HL-60/S4 treated with retinoic acid at 250 ng/mL for 4 days and 3 days (cell line): ENCODE results near the gene SVIL.
"Not testable (repeated sequence)": the region's sequence is repeated elsewhere in the genome, so short reads cannot be mapped to it uniquely, and the experiment has no call there.

ENCODE experiments used
- in situ Hi-C: fragments of 300-500 bp; cut with MboI; formaldehyde crosslinking; loops from 2 replicates; pipeline ENCODE4 v1.7.0; 2022; ENCODE audit warnings: low sequenced_read_pairs

The SVIL gene

DNA sequence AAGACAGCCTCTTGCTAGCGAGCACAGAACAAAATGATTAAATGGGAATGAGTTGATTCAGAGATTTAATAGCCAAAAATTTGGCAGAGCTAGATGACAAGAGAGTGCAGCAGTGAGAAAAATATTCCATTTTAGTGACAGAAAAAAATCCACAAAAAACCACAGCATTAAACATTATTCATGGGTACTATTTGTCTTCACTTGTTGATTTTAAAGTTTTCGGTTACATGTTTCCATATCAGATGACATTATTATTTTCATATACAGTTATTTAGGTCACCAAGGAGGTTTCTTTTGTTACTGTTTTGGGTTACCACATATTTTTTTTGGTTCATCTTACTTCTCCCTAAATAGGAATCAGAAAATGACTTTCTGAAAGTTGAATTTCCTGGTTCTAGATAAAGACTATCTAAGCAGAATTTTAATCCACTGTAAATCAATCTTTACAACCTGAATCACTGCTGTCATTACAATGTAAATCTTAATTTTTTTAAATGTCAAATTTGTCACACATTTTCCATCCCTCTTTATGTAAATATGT, 87.9 kb downstream of the SVIL start:
- in situ Hi-C loops = no loop called here

GRCh38 chr10:29545122-29545521, 89.6 kb downstream of the SVIL start:
- in situ Hi-C loops = no loop called here

GRCh38 chr10:29543715-29544114, 91.1 kb downstream of the SVIL start:
- in situ Hi-C loops = no loop called here

GRCh38 chr10:29542723-29543122, 92.0 kb downstream of the SVIL start:
- in situ Hi-C loops = no loop called here

DNA sequence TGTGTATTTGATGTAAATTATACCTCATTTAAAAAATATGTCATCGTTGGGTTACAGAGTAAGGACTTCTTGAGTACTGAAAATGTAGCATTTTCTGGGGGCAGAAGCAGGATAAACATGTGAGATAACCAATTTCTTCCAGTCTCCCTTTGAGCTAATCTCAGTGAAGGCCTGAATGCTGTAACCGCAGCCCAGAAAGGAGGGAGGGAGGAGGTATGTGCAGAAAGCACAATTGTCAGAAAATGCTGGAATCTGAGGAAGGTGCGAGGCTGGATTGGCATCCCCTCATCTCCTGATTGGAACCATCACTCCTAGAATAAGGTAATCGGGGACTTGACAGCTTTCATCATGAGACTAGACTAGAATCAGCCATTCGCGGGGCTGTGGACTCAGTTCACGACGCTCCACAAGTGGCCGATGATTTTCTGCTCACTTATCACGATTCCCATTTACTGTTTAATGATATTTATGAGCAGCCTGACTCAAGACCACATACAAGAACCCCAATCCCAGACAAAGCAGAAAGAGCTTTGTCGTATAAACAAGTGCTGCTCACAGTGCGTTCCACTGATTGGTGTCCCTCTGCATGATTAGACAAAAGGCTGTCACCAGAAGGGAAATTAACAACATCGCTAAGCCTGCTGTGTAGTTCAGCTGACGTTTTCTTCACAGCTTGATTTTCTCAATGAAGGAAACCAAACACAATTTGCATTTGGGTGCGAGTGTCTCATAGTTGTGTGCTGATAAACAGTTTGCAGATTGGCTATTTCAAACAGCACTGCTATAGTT, 93.2 kb downstream of the SVIL start:
- in situ Hi-C loops = no loop called here

DNA sequence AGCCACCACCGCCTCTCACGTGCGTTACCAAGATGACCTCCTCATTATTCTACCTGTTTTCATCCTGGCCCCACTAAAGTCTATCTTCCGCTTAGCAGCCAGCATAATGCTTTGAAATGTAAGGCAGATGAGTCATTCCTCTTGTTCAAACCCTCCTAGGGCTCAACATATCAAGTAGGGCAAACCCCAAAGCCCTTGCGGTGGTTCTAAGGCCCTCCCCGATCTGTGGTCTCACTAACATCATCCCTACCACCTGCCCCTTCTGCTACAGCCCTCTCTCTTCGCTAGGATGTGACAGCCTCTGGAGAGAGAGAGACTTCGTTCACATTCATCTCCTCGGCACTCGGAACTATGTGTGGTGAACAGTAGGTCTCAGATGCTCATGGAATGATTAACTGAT, 94.8 kb downstream of the SVIL start:
- in situ Hi-C loops = no loop called here

DNA sequence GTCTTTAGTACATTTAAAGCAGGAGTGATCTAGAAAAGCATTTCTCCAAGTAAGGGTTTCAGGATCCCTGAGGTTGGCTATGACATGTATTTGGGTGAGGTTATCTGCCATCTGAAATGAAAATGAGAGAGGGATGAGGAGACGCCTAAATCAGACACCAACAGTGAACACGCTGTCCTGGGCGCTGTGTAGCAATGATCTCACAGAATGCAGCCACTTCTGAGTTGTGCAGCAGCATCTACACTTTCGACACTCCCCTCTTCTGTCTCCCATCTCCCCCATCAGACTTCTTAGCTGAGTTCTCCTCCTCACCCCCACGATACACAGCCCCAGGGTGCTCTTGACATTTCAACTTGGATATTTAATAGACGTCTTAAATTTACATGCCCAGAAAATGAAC, 95.4 kb downstream of the SVIL start:
- in situ Hi-C loops = no loop called here

DNA sequence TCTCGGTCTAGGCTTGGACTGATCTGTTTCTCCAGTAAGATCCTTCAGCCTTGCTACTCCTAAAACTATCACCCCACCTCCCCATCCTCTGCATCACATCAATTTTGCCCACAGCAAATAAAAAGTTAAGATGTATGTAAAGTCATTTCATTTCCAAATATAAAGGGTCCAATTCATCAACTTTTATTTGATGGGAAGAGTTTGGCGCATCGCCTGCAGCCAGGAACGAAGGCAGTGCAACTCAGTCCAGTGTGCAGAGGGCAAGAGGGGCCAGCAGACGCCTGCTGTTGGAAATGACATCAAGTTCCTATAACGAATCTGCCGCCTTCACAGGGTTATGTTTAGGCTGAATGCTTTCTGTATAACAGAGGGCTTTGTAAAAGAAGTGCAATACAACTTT, 97.0 kb downstream of the SVIL start:
- in situ Hi-C loops = no loop called here

GRCh38 chr10:29536691-29537090, 98.1 kb downstream of the SVIL start:
- in situ Hi-C loops = not testable (repeated sequence)

DNA sequence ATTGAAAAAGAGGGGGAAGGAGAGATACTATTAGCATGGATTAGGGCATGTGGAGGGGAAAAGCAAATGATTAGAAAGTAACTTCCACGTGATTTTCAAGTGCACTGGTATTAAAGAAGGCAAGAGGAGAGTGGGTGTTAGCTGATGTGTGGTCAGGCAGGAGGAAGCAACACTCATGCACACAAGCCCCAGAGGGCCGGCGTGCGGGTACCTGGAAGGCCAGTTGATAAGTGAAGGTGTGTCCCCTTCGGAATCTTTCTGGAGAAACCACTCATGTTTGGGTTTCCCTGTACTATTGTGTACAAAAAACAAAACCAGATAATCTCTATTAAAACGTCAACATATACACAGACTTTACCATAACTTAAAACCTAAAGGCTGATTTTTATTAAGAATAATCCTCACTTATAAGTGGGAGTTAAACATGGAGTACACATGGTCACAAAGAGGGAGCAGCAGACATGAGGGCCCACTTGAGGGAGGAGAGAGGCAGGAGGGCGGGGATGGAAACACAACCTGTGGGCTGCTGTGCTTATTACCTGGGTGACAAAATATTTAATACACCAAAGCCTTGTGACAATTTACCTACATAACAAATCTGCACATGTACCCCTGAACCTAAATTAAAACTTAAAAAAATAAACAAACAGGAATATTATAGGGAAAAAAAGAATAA, 98.9 kb downstream of the SVIL start:
- in situ Hi-C loops = no loop called here

- in situ Hi-C loops = no loop called here
Measured at GRCh38 chr10:29535012-29535777, 99.6 kb downstream of the SVIL start.

DNA sequence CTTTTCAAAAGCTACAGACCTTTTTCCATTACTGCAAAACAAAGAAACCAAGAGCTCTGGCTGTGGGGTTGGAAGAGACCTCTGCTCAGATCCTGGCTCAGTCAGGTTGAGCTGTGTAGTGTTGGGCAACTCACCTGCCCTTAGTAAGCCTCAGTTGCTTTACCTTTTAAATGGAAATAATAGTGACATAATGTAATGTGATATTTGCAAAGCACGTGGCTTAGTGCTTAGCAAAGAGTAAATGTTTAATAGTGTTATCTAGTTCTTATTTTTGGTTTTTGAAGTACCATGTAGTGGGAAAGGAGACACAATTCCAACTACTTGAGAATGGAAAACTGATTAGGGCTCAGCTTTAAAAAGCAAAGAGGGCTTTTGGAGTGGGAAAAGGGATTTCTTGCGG, 100.2 kb downstream of the SVIL start:
- in situ Hi-C loops = no loop called here

DNA sequence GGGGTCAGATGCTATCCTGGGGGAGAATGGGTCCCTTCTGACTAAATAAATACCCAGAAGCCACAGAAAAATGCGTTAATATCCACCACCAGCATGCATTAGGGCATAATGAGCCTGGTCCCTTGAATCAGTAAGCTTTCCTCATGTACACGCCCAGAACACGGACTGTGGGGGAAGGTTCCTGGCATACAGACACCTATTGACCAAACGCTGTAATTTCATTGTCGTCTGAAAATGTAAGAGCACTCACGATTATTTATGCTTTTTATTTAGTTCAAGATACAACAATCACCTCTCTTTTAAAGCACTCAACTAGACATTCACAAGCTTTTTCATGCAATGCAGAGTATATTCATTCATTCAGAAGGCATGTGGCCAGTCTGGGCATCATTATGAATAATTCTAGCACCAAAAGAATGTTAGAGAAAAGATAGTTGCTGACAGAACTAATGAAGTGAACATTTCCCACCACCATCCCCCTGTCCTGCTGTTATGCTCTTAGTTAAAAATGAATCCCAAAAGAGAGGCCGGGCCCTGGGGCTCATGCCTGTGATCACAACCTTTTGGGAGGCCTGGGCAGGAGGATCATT, 101.0 kb downstream of the SVIL start:
- in situ Hi-C loops = no loop called here

DNA sequence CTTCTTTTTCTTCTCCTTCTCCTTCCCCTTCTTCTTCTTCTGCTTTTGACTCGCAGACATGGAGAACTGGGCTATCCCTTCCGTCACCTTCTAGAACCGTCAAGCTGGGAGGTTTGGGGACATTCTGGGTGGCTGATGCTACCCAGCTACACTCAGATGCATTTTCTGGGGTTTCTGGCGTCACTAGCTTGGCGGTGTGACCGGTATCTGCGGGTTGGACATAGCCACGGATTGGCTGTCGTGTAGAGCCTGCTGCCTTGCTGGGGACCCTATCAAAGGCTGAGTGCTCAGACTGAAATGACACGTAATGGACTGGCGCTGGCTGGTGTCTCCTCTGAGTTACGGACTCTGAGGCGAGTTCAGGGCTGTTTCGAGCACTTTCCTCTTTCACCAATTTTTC, 101.7 kb downstream of the SVIL start:
- in situ Hi-C loops = no loop called here

- in situ Hi-C loops = no loop called here
Measured at GRCh38 chr10:29532256-29532878, 102.4 kb downstream of the SVIL start.

GRCh38 chr10:29530112-29530976, 104.4 kb downstream of the SVIL start:
- in situ Hi-C loops = no loop called here

DNA sequence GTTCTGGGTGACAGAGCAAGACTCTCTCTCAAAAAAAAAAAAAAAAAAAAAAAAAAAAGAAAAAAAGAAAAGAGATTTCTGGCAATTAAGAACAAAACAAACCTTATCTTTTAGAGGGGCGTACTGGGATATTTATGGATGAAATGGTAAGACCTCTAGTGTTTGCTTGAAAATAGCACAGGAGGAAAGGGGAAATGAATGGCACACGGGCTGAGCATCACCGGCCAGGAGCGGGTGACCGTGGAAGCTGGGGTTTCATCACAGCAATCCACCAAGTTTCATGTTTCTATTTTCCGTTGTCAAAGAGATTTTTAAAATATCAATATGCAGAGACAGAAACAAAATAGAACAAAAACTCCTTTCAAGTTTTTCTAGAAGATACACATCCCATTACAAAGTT, 105.6 kb downstream of the SVIL start:
- in situ Hi-C loops = no loop called here

DNA sequence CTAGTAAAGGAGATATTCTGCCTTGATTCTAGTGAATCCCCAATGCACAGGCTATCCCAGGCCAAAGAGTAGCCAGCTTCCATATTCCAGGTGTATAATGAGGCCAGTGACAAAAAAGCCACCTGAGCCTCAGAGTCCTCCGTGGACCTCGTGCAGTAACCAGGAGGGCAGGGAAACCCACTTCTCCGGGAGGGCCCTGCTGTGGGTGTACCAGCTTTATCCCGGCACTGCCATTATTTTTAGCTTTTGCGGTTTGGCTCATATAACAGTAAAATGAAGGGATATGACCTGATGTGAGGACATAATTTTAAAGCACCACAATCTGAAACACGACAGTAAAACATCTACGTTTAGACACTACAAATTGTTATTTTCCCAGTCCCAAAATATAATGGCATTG, 109.0 kb downstream of the SVIL start:
- in situ Hi-C loops = no loop called here

GRCh38 chr10:29524720-29525119, 110.1 kb downstream of the SVIL start:
- in situ Hi-C loops = no loop called here

DNA sequence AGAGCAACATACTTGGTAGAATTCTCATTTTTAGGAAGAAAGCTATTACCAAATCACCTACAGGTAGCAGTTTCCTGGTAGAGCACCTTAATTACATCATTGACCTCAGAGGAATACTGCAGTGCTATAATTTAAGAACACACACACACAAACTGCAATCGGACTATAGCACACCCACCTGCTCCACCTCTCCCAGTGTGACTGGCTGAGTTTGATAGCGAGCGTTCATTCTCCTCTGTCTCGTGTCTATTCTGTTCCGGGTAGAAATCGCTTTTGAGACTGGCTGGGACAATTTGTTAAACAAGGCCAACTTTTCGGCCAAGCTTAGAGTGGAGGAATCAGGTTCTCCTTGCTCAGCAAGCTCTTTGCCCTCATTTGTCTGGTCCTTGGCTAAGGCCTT, 110.5 kb downstream of the SVIL start:
- in situ Hi-C loops = no loop called here
